Gastrocnemius medialis (tissue), 4 donors: ENCODE data around the gene PRR16.

Experiments
- POLR2A ChIP-seq, 2 donors: fragments of 450-650 bp; IDR thresholded peaks; one replicate each; pipeline ENCODE4 v1.6.1; 2017; ENCODE audit warnings: antibody characterized with exemption in 2 of 2, mild to moderate bottlenecking in 2 of 2, moderate library complexity in 2 of 2
- TF ChIP-seq, protein P1 (sequence below), 5 experiments: fragments of 450-650 bp in 3 of 5; fragments of 200-600 bp in 2 of 5; sonication (generic) in 2 of 5; IDR thresholded peaks in 4 of 5; conservative IDR thresholded peaks in 1 of 5; 1 replicate in 4 of 5; 2 replicates in 1 of 5; pipeline ENCODE4 v1.5.1; 2016 to 2019; ENCODE audit warnings: antibody characterized with exemption in 5 of 5, mild to moderate bottlenecking in 3 of 5, moderate library complexity in 3 of 5

DNA sequence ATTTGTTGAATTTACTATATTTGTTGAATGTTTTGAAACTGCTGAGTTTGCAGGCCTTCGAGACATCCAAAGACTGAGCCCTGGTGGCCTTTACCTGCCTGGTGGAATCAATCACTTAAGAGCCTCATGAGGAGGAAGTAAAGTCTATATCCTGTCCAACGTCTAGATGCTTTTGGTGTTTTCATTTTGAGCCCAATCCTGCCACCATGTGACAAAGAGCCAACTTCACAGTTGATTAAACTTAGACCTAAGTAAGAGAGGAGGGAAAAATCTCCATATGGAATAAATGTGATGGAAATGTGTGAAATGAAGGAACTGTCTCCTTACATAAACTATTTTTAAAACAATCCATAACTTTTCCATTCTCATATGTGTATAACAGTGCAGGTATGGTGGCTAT, 220.1 kb downstream of the PRR16 start:
- no peak for TF ChIP-seq POLR2A (IDR thresholded peaks at IDR 0.05)
- TF ChIP-seq, protein P1, sequence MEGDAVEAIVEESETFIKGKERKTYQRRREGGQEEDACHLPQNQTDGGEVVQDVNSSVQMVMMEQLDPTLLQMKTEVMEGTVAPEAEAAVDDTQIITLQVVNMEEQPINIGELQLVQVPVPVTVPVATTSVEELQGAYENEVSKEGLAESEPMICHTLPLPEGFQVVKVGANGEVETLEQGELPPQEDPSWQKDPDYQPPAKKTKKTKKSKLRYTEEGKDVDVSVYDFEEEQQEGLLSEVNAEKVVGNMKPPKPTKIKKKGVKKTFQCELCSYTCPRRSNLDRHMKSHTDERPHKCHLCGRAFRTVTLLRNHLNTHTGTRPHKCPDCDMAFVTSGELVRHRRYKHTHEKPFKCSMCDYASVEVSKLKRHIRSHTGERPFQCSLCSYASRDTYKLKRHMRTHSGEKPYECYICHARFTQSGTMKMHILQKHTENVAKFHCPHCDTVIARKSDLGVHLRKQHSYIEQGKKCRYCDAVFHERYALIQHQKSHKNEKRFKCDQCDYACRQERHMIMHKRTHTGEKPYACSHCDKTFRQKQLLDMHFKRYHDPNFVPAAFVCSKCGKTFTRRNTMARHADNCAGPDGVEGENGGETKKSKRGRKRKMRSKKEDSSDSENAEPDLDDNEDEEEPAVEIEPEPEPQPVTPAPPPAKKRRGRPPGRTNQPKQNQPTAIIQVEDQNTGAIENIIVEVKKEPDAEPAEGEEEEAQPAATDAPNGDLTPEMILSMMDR (IDR thresholded peaks at IDR 0.05 in 4 of 5, conservative IDR thresholded peaks at IDR 0.05 in 1 of 5) = no peak
